Right cardiac atrium (tissue), 5 donors: Measurements from ENCODE around the gene RABGAP1L. TPM values are rescaled to one million over a fixed set of nuclear protein-coding genes. Genes with fewer than 3 reads are reported as not detected.
"Not testable (repeated sequence)": the region's sequence is repeated elsewhere in the genome, so short reads cannot be mapped to it uniquely, and the experiment has no call there.

Source experiments
- ATAC-seq, 2 donors: fragments of 200-7000 bp; cut with Tn5 transposase; one replicate each; pipeline versions ENCODE4 v1.8.0 to v1.9.1; 2020; ENCODE audit warnings: moderate library complexity in 2 of 2, mild to moderate bottlenecking in 1 of 2
- DNase-seq, 3 donors: peaks; one replicate each; pipeline ENCODE4 v3.0.0-alpha.2; 2020
- H3K27ac ChIP-seq: one replicate; pipeline ENCODE4 v1.5.1; 2013; ENCODE audit warnings: mild to moderate bottlenecking, low read length, control low read depth, moderate library complexity
- H3K27me3 ChIP-seq: one replicate; pipeline ENCODE4 v1.6.1; 2013; ENCODE audit not compliant: control insufficient read depth, insufficient read depth
- H3K4me1 ChIP-seq: one replicate; pipeline ENCODE4 v1.6.1; 2013; ENCODE audit warnings: low read length; ENCODE audit not compliant: control insufficient read depth, insufficient read depth
- H3K4me3 ChIP-seq: one replicate; pipeline ENCODE4 v1.5.1; 2013; ENCODE audit warnings: low read length, control low read depth
- H3K9me3 ChIP-seq: one replicate; pipeline ENCODE4 v1.6.1; 2013; ENCODE audit warnings: low read length; ENCODE audit not compliant: control insufficient read depth
- WGBS: extraction: QIAGEN DNeasy Blood & Tissue Kit; methylation state at CpG from one replicate; pipeline ENCODE4 v1.1.7; 2013; 5-methylcytosine and 5-hydroxymethylcytosine counted together
- intact Hi-C, 4 donors: fragments of 100-400 bp; cut with DNase I; formaldehyde crosslinking; loops; one replicate each; pipeline versions ENCODE4 v1.11.0 to v1.14.0; 2022 to 2023
- polyA plus RNA-seq: library from polyadenylated mRNA; stranded (reverse); fragments of 200-250 nt; gene quantifications from one replicate; pipeline ENCODE4 v1.2.3, GENCODE V29; 2013
- total RNA-seq, 4 donors: library from RNA; stranded (reverse); fragmentation: NEBNext Ultra II Directional; extraction: Animal tissue kit (Norgen Biotek cat#: 25700); gene quantifications; one replicate each; pipeline ENCODE4 v1.2.1, GENCODE V29; 2021
- donor health status: healthy with polysubstance abuse.
- donor health status: DM: no; HTN: yes; CAD: no.
- donor health status: DM: no; HTN: no; CAD: no.
- donor health status: DM: no; HTN: yes; CAD: no; lungs with severe emphysema.
- donor health status: DM: yes; HTN: yes; CAD: no.

The RABGAP1L gene
- total and polyA plus RNA-seq, 5 donors, result 174 to 367 (median 186) TPM

DNA sequence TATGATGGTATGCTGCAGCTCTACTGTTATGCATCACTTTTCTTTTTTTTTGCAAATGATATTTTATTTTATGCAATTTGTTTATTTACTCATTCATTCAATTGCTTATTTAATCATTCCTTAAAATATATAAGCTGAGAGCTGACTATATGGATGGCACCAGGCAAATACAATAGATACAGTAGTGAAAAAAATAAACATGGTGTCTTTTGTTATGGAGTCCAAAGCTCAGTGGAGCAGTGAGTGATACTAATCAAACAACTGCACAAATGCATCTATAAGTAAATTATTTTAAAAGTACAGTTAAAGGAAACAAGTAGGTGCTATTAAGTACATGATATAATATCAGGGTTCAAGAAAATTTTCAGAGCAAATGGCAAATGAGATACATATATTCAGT, 534.2 kb downstream of the RABGAP1L start:
- H3K4me3 ChIP-seq, intact Hi-C loops, H3K9me3 ChIP-seq, H3K27me3 ChIP-seq, H3K27ac ChIP-seq, DNase-seq, ATAC-seq, H3K4me1 ChIP-seq: not testable (repeated sequence)

DNA sequence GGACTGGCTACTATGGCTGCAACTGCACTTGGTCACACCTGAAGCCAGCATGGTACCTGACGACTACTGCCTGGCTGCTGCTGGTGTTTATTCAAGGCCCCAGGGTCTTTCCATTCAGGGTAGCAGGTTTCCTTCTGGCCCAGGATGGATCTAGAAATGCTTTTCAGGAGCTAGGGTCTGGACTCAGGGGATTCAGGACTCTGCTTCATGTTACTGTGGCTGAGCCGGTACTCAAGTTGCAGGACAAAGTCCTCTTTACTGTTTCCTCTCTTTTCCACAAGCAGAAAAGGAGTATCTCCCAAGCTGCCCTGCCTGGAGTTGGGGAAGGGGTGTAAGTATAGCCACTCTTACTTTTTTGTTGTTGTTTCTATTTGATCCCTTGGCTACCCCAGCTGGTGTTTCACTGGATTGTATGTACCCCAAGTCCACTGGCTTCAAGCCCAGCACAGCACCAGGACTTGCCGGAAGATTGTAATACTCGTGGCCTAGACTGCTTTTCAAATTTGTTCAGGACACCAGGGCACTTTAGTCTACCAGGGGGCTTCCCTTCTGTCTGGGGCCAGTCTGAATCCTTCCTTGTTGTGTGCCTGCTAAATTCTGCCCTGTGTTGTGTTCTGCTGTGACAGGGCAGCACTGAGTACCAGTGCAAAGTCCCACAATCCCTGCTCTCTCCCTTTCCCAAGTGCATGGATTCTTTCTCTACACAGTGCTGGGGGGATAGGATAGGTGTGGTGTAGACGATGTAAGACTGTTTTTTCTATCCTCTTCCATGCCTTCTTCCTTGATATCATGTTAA, 536.9 kb downstream of the RABGAP1L start:
- H3K4me1 ChIP-seq, result peaks cover 3% of the 10 kb centered on the region
- 82% methylated on average over 5 of the region's 5 CpGs for WGBS
- DNase-seq, result peak in 1 of 3 donors; percentile 16
- no peak overlapping the region for H3K4me3 ChIP-seq
- intact Hi-C loops, result no loop called here
- no peaks in the 10 kb centered on the region for H3K9me3 ChIP-seq
- no peak overlapping the region for H3K27ac ChIP-seq
- no peak for ATAC-seq
- H3K27me3 ChIP-seq, result no peaks in the 10 kb centered on the region

DNA sequence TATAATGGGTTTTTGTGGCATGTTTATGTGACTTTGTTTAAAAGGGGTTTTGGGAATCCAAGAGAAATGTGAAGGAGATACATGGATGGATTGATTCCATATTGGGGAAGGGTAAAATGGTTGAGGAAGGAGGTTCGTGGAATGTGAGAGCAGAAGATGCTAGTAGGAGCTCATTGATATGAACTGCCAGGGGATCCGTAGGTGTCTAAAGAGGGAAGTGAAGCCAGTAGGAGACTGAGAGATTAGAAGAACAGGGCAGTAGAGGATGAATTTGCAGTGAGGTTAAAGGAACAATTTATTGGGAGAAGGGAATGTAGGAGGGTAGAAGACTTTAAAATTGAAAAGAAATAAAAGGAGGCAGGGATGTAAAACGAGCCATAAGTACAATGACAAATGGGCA, 541.0 kb downstream of the RABGAP1L start:
- WGBS, result 89% methylated on average over 3 of the region's 3 CpGs
- no peak for ATAC-seq
- Histone ChIP-seq H3K4me3 (no peak overlapping the region), H3K27me3 (no peaks in the 10 kb centered on the region), H3K9me3 (no peaks in the 10 kb centered on the region), H3K4me1 (peaks cover 3% of the 10 kb centered on the region), H3K27ac (no peak overlapping the region)
- DNase-seq, result no peak
- intact Hi-C loops, result no loop called here

DNA sequence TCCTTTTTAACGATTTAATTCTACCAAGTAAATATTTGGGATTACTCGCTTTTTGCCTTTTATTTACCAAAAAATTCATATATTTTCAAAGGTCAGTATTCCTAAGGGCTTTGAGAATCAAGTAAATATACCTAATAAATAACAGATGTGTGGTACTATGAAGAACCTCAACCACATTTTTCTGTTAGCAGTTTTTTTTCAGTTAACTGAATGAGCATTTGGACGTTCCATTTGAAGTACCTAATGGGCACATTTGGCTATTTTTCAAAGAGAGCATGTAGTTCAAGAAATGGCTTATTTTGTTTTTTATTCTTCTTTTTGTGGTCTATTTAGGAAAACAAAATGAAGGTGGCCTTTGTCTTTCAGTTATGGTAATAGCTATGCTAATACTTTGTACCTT, 541.5 kb downstream of the RABGAP1L start:
- H3K4me1 ChIP-seq, result peaks cover 3% of the 10 kb centered on the region
- no peak overlapping the region for H3K4me3 ChIP-seq
- no peaks in the 10 kb centered on the region for H3K27me3 ChIP-seq
- WGBS, result 87% methylated on average over 3 of the region's 3 CpGs
- no peak overlapping the region for H3K27ac ChIP-seq
- intact Hi-C loops, result no loop called here
- ATAC-seq, result no peak
- no peak for DNase-seq
- H3K9me3 ChIP-seq, result no peaks in the 10 kb centered on the region

DNA sequence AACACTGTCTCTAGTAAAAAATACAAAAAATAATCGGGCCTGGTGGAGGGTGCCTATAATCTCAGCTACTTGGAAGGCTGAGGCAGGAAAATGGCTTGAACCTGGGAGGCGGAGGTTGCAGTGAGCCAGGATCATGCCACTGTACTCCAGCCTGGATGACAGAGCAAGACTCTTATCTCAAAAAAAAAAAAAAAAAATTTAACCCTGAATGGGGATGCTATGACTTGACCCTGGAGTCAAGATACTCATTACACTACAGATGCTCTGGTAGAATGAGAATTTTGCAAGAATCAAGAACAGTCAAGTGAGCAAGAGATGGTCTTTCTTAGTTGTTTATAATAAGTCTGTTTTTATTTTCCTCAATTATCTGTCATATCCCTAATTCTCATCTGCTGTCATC, 542.2 kb downstream of the RABGAP1L start:
- Histone ChIP-seq H3K27ac (no peak overlapping the region), H3K9me3 (no peaks in the 10 kb centered on the region), H3K27me3 (no peaks in the 10 kb centered on the region), H3K4me1 (no peaks in the 10 kb centered on the region), H3K4me3 (no peak overlapping the region)
- 70% methylated on average over 2 of the region's 2 CpGs for WGBS
- ATAC-seq (no peak), DNase-seq (peak in 1 of 3 donors; percentile 7)
- intact Hi-C loops, result no loop called here

DNA sequence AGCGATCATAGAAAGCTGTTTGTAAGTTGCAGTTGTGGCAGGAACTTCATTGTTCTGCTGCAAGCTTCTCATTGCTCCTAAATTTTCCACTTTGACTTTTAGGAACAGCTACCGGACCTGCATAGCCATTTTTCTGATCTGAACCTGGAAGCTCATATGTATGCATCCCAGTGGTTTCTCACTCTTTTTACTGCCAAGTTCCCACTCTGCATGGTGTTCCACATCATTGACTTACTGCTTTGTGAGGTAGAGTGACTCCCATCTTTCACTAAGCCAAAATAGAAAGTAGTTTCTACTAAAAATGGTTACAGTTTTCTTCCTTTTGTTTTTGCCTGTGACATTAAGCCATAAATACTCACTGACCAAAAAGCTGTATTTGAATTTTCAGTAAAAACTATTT, 542.7 kb downstream of the RABGAP1L start:
- Histone ChIP-seq H3K9me3 (no peaks in the 10 kb centered on the region), H3K4me1 (no peaks in the 10 kb centered on the region), H3K27me3 (no peaks in the 10 kb centered on the region), H3K27ac (no peak overlapping the region), H3K4me3 (no peak overlapping the region)
- DNase-seq (no peak), ATAC-seq (no peak)
- intact Hi-C loops, result no loop called here
- WGBS, result 75% methylated on average over 2 of the region's 2 CpGs

DNA sequence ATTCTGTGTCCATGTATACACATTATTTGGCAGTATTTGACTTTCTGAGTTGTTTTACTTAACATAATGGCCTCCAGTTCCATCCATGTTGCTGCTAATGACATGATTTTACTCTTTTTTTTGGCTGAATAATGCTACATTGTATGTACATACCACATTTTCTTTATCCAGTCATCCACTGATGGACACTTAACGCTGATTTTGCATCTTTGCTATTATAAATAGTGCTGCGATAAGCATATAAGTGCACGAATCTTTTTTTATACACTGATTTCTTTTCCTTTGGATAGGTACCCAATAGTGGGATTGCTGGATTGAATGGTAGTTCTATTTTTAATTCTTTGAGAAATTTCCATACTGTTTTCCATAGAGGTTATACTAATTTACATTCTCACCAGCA, 544.0 kb downstream of the RABGAP1L start:
- intact Hi-C loops, result no loop called here

DNA sequence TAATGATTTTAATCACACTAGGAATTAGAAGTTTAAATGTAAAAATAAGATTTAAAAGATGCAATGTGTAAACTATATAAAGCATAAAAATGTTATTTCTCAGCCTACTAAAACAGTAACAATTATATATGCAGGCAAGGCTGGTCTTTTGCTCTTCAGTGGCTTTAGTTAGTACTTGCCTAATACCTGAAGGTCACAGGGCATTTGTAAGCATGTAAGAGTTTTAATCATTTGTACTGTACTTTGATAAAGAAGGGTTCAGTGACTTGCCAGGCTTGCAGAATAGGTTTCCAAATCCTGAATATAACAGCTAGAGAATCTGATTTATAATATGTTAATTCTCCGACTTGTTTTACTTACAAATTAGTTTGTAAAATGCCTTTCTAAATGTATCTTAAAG, 545.0 kb downstream of the RABGAP1L start:
- WGBS, result 96% methylated on average over 1 of the region's 1 CpG
- no peak overlapping the region for H3K27ac ChIP-seq
- ATAC-seq (no peak), DNase-seq (no peak)
- no peak overlapping the region for H3K4me3 ChIP-seq
- H3K4me1 ChIP-seq, result no peaks in the 10 kb centered on the region
- no peaks in the 10 kb centered on the region for H3K27me3 ChIP-seq
- intact Hi-C loops, result no loop called here
- no peaks in the 10 kb centered on the region for H3K9me3 ChIP-seq

More for the DNA sequence above, 544.0 kb downstream of the RABGAP1L start:
- H3K27ac ChIP-seq, result no peak overlapping the region
- WGBS, result 79% methylated on average over 3 of the region's 3 CpGs
- DNase-seq (no peak), ATAC-seq (no peak)
- H3K9me3 ChIP-seq, result no peaks in the 10 kb centered on the region
- no peaks in the 10 kb centered on the region for H3K4me1 ChIP-seq
- H3K27me3 ChIP-seq, result no peaks in the 10 kb centered on the region
- H3K4me3 ChIP-seq, result no peak overlapping the region

DNA sequence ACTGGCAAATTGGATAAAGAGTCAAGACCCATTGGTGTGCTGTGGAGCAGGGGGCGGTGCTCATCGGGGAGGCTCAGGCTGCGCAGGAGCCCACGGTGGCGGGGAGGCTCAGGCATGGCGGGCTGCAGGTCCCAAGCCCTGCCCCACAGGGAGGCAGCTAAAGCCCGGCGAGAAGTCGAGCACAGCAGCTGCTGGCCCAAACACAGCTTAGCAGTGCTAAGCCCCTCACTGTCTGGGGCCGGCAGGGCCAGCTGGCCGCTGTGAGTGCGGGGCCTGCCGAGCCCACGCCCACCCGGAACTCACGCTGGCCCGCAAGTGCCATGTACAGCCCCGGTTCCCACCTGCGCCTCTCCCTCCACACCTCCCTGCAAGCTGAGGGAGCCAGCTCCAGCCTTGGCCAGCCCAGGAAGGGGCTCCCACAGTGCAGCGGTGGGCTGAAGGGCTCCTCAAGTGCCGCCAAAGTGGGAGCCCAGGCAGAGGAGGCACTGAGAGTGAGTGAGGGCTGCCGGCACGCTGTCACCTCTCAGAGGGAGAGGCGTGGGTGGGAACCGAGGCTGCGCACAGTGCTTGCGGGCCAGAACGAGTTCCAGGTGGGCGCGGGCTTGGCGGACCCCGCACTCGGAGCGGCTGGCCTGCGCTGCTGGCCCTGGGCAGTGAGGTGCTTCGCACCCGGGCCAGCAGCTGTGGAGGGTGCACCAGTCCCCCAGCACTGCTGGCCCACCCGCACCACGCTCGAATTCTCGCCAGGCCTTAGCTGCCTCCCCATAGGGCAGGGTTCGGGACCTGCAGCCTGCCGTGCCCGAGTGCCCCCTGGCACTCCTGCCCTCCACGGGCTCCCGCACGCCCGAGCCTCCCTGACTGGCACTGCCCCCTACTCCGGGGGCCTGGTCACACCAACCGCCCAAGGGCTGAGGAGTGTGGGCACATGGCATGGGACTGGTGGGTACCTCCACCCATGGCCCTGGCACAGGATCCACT, 551.8 kb downstream of the RABGAP1L start:
- H3K4me3 ChIP-seq, result no peak overlapping the region
- H3K27me3 ChIP-seq, result no peaks in the 10 kb centered on the region
- intact Hi-C loops, result no loop called here
- H3K27ac ChIP-seq, result no peak overlapping the region
- ATAC-seq (peak; percentile 45 to 51), DNase-seq (peak in 1 of 3 donors; percentile 48)
- 98% methylated on average over 50 of the region's 50 CpGs for WGBS
- H3K4me1 ChIP-seq, result no peaks in the 10 kb centered on the region
- no peaks in the 10 kb centered on the region for H3K9me3 ChIP-seq

DNA sequence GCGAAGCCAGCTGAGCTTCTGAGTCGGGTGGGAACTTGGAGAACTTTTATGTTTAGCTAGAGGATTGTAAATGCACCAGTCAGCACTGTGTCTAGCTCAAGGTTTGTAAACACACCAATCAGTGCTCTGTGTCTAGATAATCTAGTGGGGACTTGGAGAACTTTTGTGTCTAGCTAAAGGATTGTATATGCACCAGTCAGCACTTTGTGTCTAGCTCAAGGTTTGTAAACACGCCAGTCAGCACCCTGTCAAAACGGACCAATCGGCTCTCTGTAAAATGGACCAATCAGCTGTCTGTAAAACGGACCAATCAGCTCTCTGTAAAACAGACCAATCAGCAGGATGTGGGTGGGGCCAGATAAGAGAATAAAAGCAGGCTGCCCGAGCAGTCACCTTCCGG, 552.5 kb downstream of the RABGAP1L start:
- H3K27me3 ChIP-seq, H3K4me1 ChIP-seq, DNase-seq, H3K9me3 ChIP-seq, intact Hi-C loops, H3K4me3 ChIP-seq, H3K27ac ChIP-seq, ATAC-seq: not testable (repeated sequence)
- WGBS, result 97% methylated on average over 8 of the region's 8 CpGs

DNA sequence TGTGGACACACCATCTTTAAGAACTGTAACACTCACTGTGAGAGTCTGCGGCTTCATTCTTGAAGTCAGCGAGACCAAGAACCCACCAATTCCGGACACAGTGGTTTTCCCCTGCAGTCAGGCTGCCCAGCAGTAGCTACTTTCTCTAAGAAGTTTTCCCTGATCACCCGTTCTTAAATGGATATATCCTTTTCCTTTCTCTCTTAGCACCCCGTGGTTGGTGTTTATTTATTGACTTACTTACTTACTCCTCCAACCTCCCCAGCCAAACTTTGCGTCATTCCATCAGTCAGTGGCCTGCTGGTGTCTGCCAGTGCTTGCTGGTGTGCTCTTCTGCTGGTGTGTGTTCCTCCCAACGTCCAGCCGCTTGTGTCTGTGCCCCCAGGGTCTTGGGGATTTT, 553.2 kb downstream of the RABGAP1L start:
- Histone ChIP-seq H3K9me3 (no peaks in the 10 kb centered on the region), H3K27ac (no peak overlapping the region), H3K4me1 (no peaks in the 10 kb centered on the region), H3K27me3 (no peaks in the 10 kb centered on the region), H3K4me3 (no peak overlapping the region)
- intact Hi-C loops, result no loop called here
- no peak for DNase-seq
- no peak for ATAC-seq
- WGBS, result 95% methylated on average over 8 of the region's 8 CpGs
